ENCODE data around the gene PPARA. TPM values are rescaled to one million over a fixed set of nuclear protein-coding genes. Genes with fewer than 3 reads are reported as not detected.
"Not testable (repeated sequence)": the region's sequence is repeated elsewhere in the genome, so short reads cannot be mapped to it uniquely, and the experiment has no call there.

PPARA gene
- total RNA-seq, 2 donors from 2014 or later, result 11.7 to 12.3 TPM

- Mint-ChIP-seq H3K4me1 (no peaks in the 10 kb centered on the region), H3K36me3 (ENCODE audit: low read depth) (no peaks in the 10 kb centered on the region), H3K27me3 (no peaks in the 10 kb centered on the region), H3K27ac (no peak overlapping the region), H3K4me3 (no peak overlapping the region)
- DNase-seq, result no peak
- ATAC-seq, result no peak
- no peaks in the 10 kb centered on the region for H3K9me3 ChIP-seq (ENCODE audit: control insufficient read depth, low read length, poor library complexity, severe bottlenecking)
These were observed 13.7 kb upstream of the PPARA start for GRCh38 chr22:46136486-46137217.

GRCh38 chr22:46137218-46137766, 13.0 kb upstream of the PPARA start:
- H3K4me3 Mint-ChIP-seq, result no peak overlapping the region
- ATAC-seq (no peak), DNase-seq (no peak)
- H3K9me3 ChIP-seq (ENCODE audit: control insufficient read depth, low read length, poor library complexity, severe bottlenecking), result no peaks in the 10 kb centered on the region
- H3K27me3 Mint-ChIP-seq, result no peaks in the 10 kb centered on the region
- no peaks in the 10 kb centered on the region for H3K36me3 Mint-ChIP-seq (ENCODE audit: low read depth)
- no peaks in the 10 kb centered on the region for H3K4me1 Mint-ChIP-seq
- H3K27ac Mint-ChIP-seq, result peak overlapping the region; percentile 45

GRCh38 chr22:46138058-46138797, 12.1 kb upstream of the PPARA start:
- H3K9me3 ChIP-seq (ENCODE audit: control insufficient read depth, low read length, poor library complexity, severe bottlenecking), result no peaks in the 10 kb centered on the region
- ATAC-seq, result no peak
- H3K4me3 Mint-ChIP-seq, result no peak overlapping the region
- H3K4me1 Mint-ChIP-seq, result no peaks in the 10 kb centered on the region
- peak overlapping the region; percentile 45 for H3K27ac Mint-ChIP-seq
- no peaks in the 10 kb centered on the region for H3K27me3 Mint-ChIP-seq
- no peaks in the 10 kb centered on the region for H3K36me3 Mint-ChIP-seq (ENCODE audit: low read depth)
- DNase-seq, result no peak

GRCh38 chr22:46139417-46139816, 10.9 kb upstream of the PPARA start:
- not testable (repeated sequence) for H3K27me3 Mint-ChIP-seq; H3K36me3 Mint-ChIP-seq (ENCODE audit: low read depth); H3K27ac Mint-ChIP-seq; DNase-seq; H3K4me3 Mint-ChIP-seq; ATAC-seq; H3K9me3 ChIP-seq (ENCODE audit: control insufficient read depth, low read length, poor library complexity, severe bottlenecking); H3K4me1 Mint-ChIP-seq

- no peak for ATAC-seq
- no peaks in the 10 kb centered on the region for H3K4me1 Mint-ChIP-seq
- H3K4me3 Mint-ChIP-seq, result no peak overlapping the region
- H3K36me3 Mint-ChIP-seq (ENCODE audit: low read depth), result no peaks in the 10 kb centered on the region
- H3K27ac Mint-ChIP-seq, result no peak overlapping the region
- no peaks in the 10 kb centered on the region for H3K27me3 Mint-ChIP-seq
- DNase-seq, result no peak
- H3K9me3 ChIP-seq (ENCODE audit: control insufficient read depth, low read length, poor library complexity, severe bottlenecking), result no peaks in the 10 kb centered on the region
These were observed 10.4 kb upstream of the PPARA start for GRCh38 chr22:46139895-46140350.

- ATAC-seq (no peak), DNase-seq (no peak)
- no peak overlapping the region for H3K4me3 Mint-ChIP-seq
- H3K4me1 Mint-ChIP-seq, result no peaks in the 10 kb centered on the region
- H3K27ac Mint-ChIP-seq, result no peak overlapping the region
- no peaks in the 10 kb centered on the region for H3K27me3 Mint-ChIP-seq
- no peaks in the 10 kb centered on the region for H3K9me3 ChIP-seq (ENCODE audit: control insufficient read depth, low read length, poor library complexity, severe bottlenecking)
- H3K36me3 Mint-ChIP-seq (ENCODE audit: low read depth), result no peaks in the 10 kb centered on the region
These were observed 9.1 kb upstream of the PPARA start for GRCh38 chr22:46140989-46141928.

- DNase-seq (no peak), ATAC-seq (no peak)
- Mint-ChIP-seq H3K4me1 (no peaks in the 10 kb centered on the region), H3K27me3 (no peaks in the 10 kb centered on the region), H3K4me3 (no peak overlapping the region), H3K27ac (no peak overlapping the region), H3K36me3 (ENCODE audit: low read depth) (no peaks in the 10 kb centered on the region)
- H3K9me3 ChIP-seq (ENCODE audit: control insufficient read depth, low read length, poor library complexity, severe bottlenecking), result no peaks in the 10 kb centered on the region
These were observed 7.5 kb upstream of the PPARA start for GRCh38 chr22:46142548-46143490.

GRCh38 chr22:46143491-46144147, 6.7 kb upstream of the PPARA start:
- H3K36me3 Mint-ChIP-seq (ENCODE audit: low read depth), result no peaks in the 10 kb centered on the region

GRCh38 chr22:46145361-46145851, 4.9 kb upstream of the PPARA start:
- ATAC-seq, result no peak
- Mint-ChIP-seq H3K4me3 (no peak overlapping the region), H3K27me3 (no peaks in the 10 kb centered on the region), H3K4me1 (peaks cover 7% of the 10 kb centered on the region), H3K27ac (no peak overlapping the region), H3K36me3 (ENCODE audit: low read depth) (no peaks in the 10 kb centered on the region)
- DNase-seq, result no peak
- H3K9me3 ChIP-seq (ENCODE audit: control insufficient read depth, low read length, poor library complexity, severe bottlenecking), result no peaks in the 10 kb centered on the region

More at GRCh38 chr22:46143491-46144147, 6.7 kb upstream of the PPARA start:
- no peak overlapping the region for H3K27ac Mint-ChIP-seq
- no peaks in the 10 kb centered on the region for H3K9me3 ChIP-seq (ENCODE audit: control insufficient read depth, low read length, poor library complexity, severe bottlenecking)
- no peak for ATAC-seq
- DNase-seq, result no peak
- no peak overlapping the region for H3K4me3 Mint-ChIP-seq
- H3K27me3 Mint-ChIP-seq, result no peaks in the 10 kb centered on the region
- H3K4me1 Mint-ChIP-seq, result no peaks in the 10 kb centered on the region

- Mint-ChIP-seq H3K36me3 (ENCODE audit: low read depth) (no peaks in the 10 kb centered on the region), H3K27ac (no peak overlapping the region), H3K27me3 (no peaks in the 10 kb centered on the region), H3K4me1 (peaks cover 7% of the 10 kb centered on the region), H3K4me3 (no peak overlapping the region)
- DNase-seq (no peak), ATAC-seq (no peak)
- H3K9me3 ChIP-seq (ENCODE audit: control insufficient read depth, low read length, poor library complexity, severe bottlenecking), result no peaks in the 10 kb centered on the region
These were observed 4.4 kb upstream of the PPARA start for GRCh38 chr22:46145896-46146295.

- no peak overlapping the region for H3K27ac Mint-ChIP-seq
These were observed 4.0 kb upstream of the PPARA start for GRCh38 chr22:46146329-46146728.

More at GRCh38 chr22:46146329-46146728, 4.0 kb upstream of the PPARA start:
- H3K27me3 Mint-ChIP-seq, result no peaks in the 10 kb centered on the region
- no peaks in the 10 kb centered on the region for H3K36me3 Mint-ChIP-seq (ENCODE audit: low read depth)
- ATAC-seq (no peak), DNase-seq (no peak)
- H3K4me1 Mint-ChIP-seq, result peaks cover 7% of the 10 kb centered on the region
- no peaks in the 10 kb centered on the region for H3K9me3 ChIP-seq (ENCODE audit: control insufficient read depth, low read length, poor library complexity, severe bottlenecking)
- no peak overlapping the region for H3K4me3 Mint-ChIP-seq

Data from T-helper 17 cell (primary cell).